SU-DHL-6 (cell line): ENCODE data around the gene VASP.

Experiments
- EZH2phosphoT487 ChIP-seq: fragments of 200-600 bp; sonication (generic), shearing (Covaris generic); conservative IDR thresholded peaks from 2 replicates; pipeline ENCODE4 v1.6.1; 2018; ENCODE audit warnings: mild to moderate bottlenecking, antibody characterized with exemption, low read length, moderate library complexity, mixed read lengths
- TF ChIP-seq, protein P1 (sequence below): fragments of 200-600 bp; sonication (generic); IDR thresholded peaks from one replicate; pipeline ENCODE4 v1.5.1; 2017; ENCODE audit warnings: antibody characterized with exemption, mild to moderate bottlenecking, low read length, moderate library complexity; ENCODE audit not compliant: insufficient read depth, poor library complexity, severe bottlenecking

DNA sequence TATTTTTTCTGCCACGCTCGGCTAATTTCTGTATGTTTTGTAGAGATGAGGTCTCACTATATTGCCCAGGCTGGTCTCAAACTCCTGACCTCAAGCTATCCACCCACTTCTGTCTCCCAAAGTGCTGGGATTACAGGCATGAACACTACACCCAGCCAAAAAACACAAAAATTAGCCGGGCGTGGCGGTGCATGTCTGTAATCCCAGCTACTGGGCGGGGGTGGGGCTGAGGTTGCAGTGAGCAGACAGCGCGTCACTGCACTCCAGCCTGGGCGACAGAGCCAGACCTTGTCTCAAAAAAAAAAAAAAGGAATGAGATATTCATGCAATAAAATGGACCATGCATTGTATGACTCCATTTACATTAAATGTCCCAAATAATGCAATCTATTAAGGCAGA is 32.2 kb downstream of the VASP start:
- TF ChIP-seq, protein P1, sequence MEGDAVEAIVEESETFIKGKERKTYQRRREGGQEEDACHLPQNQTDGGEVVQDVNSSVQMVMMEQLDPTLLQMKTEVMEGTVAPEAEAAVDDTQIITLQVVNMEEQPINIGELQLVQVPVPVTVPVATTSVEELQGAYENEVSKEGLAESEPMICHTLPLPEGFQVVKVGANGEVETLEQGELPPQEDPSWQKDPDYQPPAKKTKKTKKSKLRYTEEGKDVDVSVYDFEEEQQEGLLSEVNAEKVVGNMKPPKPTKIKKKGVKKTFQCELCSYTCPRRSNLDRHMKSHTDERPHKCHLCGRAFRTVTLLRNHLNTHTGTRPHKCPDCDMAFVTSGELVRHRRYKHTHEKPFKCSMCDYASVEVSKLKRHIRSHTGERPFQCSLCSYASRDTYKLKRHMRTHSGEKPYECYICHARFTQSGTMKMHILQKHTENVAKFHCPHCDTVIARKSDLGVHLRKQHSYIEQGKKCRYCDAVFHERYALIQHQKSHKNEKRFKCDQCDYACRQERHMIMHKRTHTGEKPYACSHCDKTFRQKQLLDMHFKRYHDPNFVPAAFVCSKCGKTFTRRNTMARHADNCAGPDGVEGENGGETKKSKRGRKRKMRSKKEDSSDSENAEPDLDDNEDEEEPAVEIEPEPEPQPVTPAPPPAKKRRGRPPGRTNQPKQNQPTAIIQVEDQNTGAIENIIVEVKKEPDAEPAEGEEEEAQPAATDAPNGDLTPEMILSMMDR, result no peak
- TF ChIP-seq EZH2phosphoT487, result no peak
